Heart left ventricle (tissue), 16 donors: Measurements from ENCODE around the gene CD164L2. TPM values are rescaled to one million over a fixed set of nuclear protein-coding genes. Genes with fewer than 3 reads are reported as not detected.

Source experiments
- ATAC-seq, 4 donors: fragments of 200-7000 bp; cut with Tn5 transposase; one replicate each; pipeline ENCODE4 v1.9.1; 2020 to 2022; ENCODE audit warnings: moderate library complexity in 4 of 4, mild to moderate bottlenecking in 3 of 4, moderate number of reproducible peaks in 1 of 4
- DNase-seq, 5 donors: peaks; one replicate each; pipeline ENCODE4 v3.0.0-alpha.2; 2020
- H3K27ac ChIP-seq, 12 donors: fragments of 200-600 bp; sonication (generic) in 4 of 12; one replicate each; pipeline versions ENCODE4 v1.5.0 to v1.8.0; 2016 to 2022; ENCODE audit warnings: mild to moderate bottlenecking in 2 of 12
- H3K27me3 ChIP-seq, 9 donors: fragments of 200-600 bp; sonication (generic) in 2 of 9; one replicate each; pipeline versions ENCODE4 v1.5.1 to v1.8.0; 2016 to 2022; ENCODE audit warnings: mild to moderate bottlenecking in 3 of 9
- H3K36me3 ChIP-seq, 9 donors: fragments of 200-600 bp; sonication (generic) in 2 of 9; one replicate each; pipeline versions ENCODE4 v1.5.0 to v1.8.0; 2018 to 2022; ENCODE audit warnings: mild to moderate bottlenecking in 2 of 9
- H3K4me1 ChIP-seq, 12 donors: fragments of 200-600 bp; sonication (generic) in 4 of 12; one replicate each; pipeline versions ENCODE4 v1.5.0 to v1.8.0; 2016 to 2022; ENCODE audit warnings: mild to moderate bottlenecking in 3 of 12
- H3K4me3 ChIP-seq, 12 donors: fragments of 200-600 bp; sonication (generic) in 4 of 12; one replicate each; pipeline versions ENCODE4 v1.5.0 to v1.8.0; 2017 to 2022; ENCODE audit warnings: mild to moderate bottlenecking in 9 of 12, moderate library complexity in 4 of 12
- H3K9me3 ChIP-seq, 12 donors: fragments of 200-600 bp; sonication (generic) in 4 of 12; one replicate each; pipeline versions ENCODE4 v1.5.0 to v1.8.0; 2016 to 2022; ENCODE audit warnings: mild to moderate bottlenecking in 1 of 12
- POLR2A ChIP-seq, 2 donors: fragments of 450-650 bp; IDR thresholded peaks; one replicate each; pipeline ENCODE4 v1.6.1; 2017; ENCODE audit warnings: antibody characterized with exemption in 2 of 2, mild to moderate bottlenecking in 2 of 2, moderate library complexity in 2 of 2
- WGBS, 4 donors: extraction: QIAGEN DNeasy Blood & Tissue Kit in 2 of 4; methylation state at CpG; one replicate each; pipeline versions ENCODE4 v1.1.5 to v1.1.7; 2013 to 2018; 5-methylcytosine and 5-hydroxymethylcytosine counted together
- intact Hi-C, 10 donors: fragments of 100-400 bp; cut with DNase I; formaldehyde crosslinking; loops; one replicate each; pipeline versions ENCODE4 v1.11.1 to v1.14.2; 2022
- polyA plus RNA-seq, 2 donors: library from polyadenylated mRNA; stranded (reverse); fragments of 200-250 nt; gene quantifications; one replicate each; pipeline ENCODE4 v1.2.3, GENCODE V29; 2013
- total RNA-seq, 9 donors: library from RNA; depleted of rRNA in 2 of 9; stranded (reverse); fragments of >200 nt in 2 of 9; fragmentation: NEBNext Ultra II Directional in 3 of 9; extraction: Animal tissue kit (Norgen Biotek cat#: 25700) in 3 of 9; gene quantifications; one replicate each; pipeline versions ENCODE4 v1.1.0 to v1.2.4, GENCODE V29; 2016 to 2023
- TF ChIP-seq, protein P1 (sequence below), 12 donors: fragments of 200-600 bp; sonication (generic) in 4 of 12; IDR thresholded peaks; one replicate each; pipeline versions ENCODE4 v1.5.0 to v1.8.0; 2018 to 2022; ENCODE audit warnings: antibody characterized with exemption in 12 of 12, mild to moderate bottlenecking in 5 of 12
- donor health status: ischemic (EF 13 %, LVEDD 7.1; RV severe dilation, severe dysfunction).
- donor health status: healthy with polysubstance abuse.
- donor health status: DM: no; HTN: yes; CAD: no.
- donor health status: DM: no; HTN: no; CAD: no.
- donor health status: ischemic (EF 25% LVEDD 6.9; RV normal size, moderate dysfunction).
- donor health status: ischemic (EF 25% LVEDD 5.7; RV mildly dilated, moderate dysfunction).
- donor health status: healthy.
- donor health status: DM: yes; HTN: yes; CAD: no.
- donor health status: ischemic (EF 35%, LVEDD 5.7; RV mildly dilated, moderate dysfunction).
- donor health status: nonischemic (EF 11% LVEDD 7.7; RV severe dilation, severe dysfunction).
- donor health status: DM: yes; HTN: yes; CAD: no.
- donor health status: PGD.
- donor health status: ischemic (EF 29% LVEDD 5.4; RV normal size, mild dysfunction).
- donor health status: nonischemic (EF 23%, LVEDD 6.1; RV moderate dilation, normal function).

Gene CD164L2
- total and polyA plus RNA-seq, 11 donors = not detected

DNA sequence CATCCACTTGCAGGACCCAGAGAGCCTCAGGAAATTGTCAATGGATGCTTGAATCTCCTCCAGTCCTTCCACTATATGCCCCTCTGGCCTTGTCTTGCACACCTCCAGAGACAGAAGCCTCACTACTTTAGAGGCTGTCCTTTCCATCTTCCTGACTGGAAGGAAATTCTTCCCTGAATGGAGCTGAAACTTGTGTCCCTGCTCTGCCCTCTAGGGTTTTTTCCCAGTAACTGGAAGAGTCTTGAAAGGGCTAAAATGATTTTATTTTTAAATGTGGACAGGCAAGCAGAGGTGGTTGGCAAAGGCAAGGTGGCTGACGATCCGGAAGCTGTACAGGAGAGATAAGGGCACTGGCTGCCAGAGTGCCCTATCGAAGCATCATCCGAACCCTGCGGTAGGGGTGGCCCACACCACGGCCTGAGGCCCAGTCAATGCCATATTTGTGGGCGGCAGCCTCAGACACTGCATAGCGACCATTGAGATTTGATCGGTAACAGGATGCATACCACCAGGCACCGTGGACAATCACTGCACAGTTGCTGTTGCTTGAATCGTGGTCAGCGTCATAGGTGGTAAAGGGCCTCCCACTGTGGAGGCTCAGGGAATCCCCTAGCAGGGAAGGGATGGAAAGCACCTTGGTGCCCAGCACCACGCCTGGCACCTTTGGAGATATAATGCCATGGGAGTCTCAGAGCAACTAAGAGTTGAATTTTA, 14.1 kb downstream of the CD164L2 start:
- peak overlapping the region in 11 of 12 donors; percentile 36 to 99 (median 61) for H3K27ac ChIP-seq
- TF ChIP-seq, protein P1, sequence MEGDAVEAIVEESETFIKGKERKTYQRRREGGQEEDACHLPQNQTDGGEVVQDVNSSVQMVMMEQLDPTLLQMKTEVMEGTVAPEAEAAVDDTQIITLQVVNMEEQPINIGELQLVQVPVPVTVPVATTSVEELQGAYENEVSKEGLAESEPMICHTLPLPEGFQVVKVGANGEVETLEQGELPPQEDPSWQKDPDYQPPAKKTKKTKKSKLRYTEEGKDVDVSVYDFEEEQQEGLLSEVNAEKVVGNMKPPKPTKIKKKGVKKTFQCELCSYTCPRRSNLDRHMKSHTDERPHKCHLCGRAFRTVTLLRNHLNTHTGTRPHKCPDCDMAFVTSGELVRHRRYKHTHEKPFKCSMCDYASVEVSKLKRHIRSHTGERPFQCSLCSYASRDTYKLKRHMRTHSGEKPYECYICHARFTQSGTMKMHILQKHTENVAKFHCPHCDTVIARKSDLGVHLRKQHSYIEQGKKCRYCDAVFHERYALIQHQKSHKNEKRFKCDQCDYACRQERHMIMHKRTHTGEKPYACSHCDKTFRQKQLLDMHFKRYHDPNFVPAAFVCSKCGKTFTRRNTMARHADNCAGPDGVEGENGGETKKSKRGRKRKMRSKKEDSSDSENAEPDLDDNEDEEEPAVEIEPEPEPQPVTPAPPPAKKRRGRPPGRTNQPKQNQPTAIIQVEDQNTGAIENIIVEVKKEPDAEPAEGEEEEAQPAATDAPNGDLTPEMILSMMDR (IDR thresholded peaks at IDR 0.05) = peak in 4 of 12 donors; percentile 10 to 26 (median 21)
- TF ChIP-seq POLR2A (IDR thresholded peaks at IDR 0.05) = no peak
- H3K27me3 ChIP-seq = no peaks in the 10 kb centered on the region
- WGBS, 4 donors = 59 to 82% (median 70%) methylated on average over 13 of the region's 13 CpGs
- intact Hi-C loops = loop anchor here in 1 of 10 donors (5.0 kb wide), 1 partner anchor 47 kb away; the partner anchor contains the start of gene TMEM222
- H3K4me1 ChIP-seq = peaks cover 7 to 49% (median 36%) of the 10 kb centered on the region in 12 donors
- H3K36me3 ChIP-seq = peaks cover 0 to 9% (median 5%) of the 10 kb centered on the region in 9 donors
- no peak for ATAC-seq
- peak overlapping the region in 1 of 12 donors; percentile 2 for H3K4me3 ChIP-seq
- no peaks in the 10 kb centered on the region for H3K9me3 ChIP-seq
- DNase-seq = no peak

DNA sequence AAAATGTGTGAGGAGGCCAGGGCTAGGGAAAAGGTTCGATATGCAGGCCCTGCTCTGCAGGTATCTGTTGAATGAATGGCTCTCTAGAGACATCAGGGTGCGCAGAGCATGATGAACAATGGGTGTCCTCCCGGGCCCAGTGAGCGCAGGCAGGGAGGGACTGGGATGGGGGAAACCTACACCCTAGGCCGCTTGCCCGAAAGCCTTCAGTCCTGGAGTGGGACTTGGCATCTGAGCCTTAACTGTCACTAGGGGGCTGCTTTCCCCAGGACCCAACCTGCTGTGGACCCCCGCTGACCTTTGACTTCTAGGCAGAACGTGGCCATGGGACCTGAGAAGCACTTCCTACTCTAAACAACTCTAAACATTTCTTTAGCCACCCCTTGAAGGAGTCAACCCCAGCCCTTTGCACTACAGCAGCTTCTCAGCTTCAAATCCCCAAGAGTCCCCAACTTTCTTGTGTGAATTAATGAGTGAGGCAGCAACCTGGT, 15.9 kb downstream of the CD164L2 start:
- Histone ChIP-seq H3K27me3 (no peaks in the 10 kb centered on the region), H3K4me3 (peak overlapping the region in 11 of 12 donors; percentile 70 to 93 (median 81)), H3K36me3 (peaks cover 0 to 27% (median 24%) of the 10 kb centered on the region in 9 donors), H3K4me1 (peaks cover 7 to 52% (median 37%) of the 10 kb centered on the region in 12 donors), H3K27ac (peak overlapping the region; percentile 96 to 100 (median 99)), H3K9me3 (no peaks in the 10 kb centered on the region)
- 30 to 42% (median 33%) methylated on average over 3 to 8 of the region's 8 CpGs for WGBS, 4 donors
- ATAC-seq (no peak), DNase-seq (no peak)
- no peak for TF ChIP-seq POLR2A (IDR thresholded peaks at IDR 0.05)
- TF ChIP-seq, protein P1 (IDR thresholded peaks at IDR 0.05) = peak in 1 of 12 donors; percentile 1
- intact Hi-C loops = loop anchor here in 2 of 10 donors (2.0 to 5.0 kb wide), 3 partner anchors 20 to 45 kb away; partner anchors contain the start of gene TMEM222 (in 1 of the 2)

DNA sequence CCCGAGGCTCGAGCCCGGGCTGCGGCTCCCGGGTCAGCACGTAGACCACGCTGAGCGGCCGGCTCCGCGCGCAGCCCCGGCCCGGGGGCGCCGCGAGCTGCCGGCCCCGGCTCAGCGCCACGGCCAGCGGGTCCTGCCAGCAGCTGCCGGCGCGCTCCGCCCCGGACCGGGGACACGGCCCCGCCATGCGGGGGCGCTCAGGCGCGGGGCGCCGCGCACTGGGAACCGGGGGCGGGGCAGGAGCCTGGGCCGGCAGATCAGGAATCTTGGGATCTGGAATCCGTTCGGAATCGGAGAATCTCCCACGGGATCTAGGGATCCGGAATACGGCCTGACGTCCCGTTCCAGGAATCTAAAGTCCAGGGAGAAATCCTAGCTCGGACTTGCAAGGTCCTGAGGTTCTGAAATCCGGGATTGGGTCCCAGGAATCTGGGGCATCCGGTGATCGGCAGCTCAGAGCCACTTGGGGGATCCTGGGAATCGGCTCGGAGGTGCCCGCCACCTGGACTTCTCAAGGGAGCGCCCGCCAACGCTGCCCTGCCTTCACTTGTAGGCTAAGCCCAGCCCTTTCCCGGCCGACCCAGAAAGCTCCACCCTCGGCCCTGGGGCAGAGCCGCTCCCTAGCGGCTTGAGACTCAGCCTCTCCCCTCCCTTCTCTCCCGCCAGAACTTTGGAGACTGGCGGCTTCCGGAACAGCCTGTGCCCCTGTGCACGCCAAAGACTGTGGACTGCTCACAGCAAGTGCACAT, 16.5 kb downstream of the CD164L2 start, which contains the start of gene MAP3K6:
Gene MAP3K6 (minus strand): TSS at position 551 of the 749 bp plus-strand sequence. CDS start 364 bp downstream, at position 187.
- 0 to 1% (median 0%) methylated on average over 54 to 67 of the region's 67 CpGs for WGBS, 4 donors
- DNase-seq (peak; percentile 87 to 95 (median 93)), ATAC-seq (peak; percentile 79 to 84 (median 82))
- Histone ChIP-seq H3K27me3 (no peaks in the 10 kb centered on the region), H3K4me3 (peak within 1 kb of the TSS; percentile 70 to 93 (median 81)), H3K4me1 (peaks cover 7 to 52% (median 37%) of the 10 kb centered on the region in 12 donors), H3K9me3 (no peaks in the 10 kb centered on the region), H3K36me3 (peaks cover 0 to 33% (median 30%) of the 10 kb centered on the region in 9 donors), H3K27ac (peak within 1 kb of the TSS; percentile 96 to 100 (median 99))
- TF ChIP-seq POLR2A (IDR thresholded peaks at IDR 0.05) = peak in 1 of 2 donors; percentile 94
- TF ChIP-seq, protein P1 (IDR thresholded peaks at IDR 0.05) = peak in 9 of 12 donors; percentile 19 to 51 (median 46)
- intact Hi-C loops = loop anchor here in 3 of 10 donors (1.0 to 5.0 kb wide), 4 partner anchors 20 to 44 kb away; partner anchors contain the start of gene TMEM222 (in 2 of the 3)
